ENCODE data around the gene E2F4.

The E2F4 gene

GRCh38 chr16:67174706-67175231 lies 17.2 kb upstream of the E2F4 start:
- no peak for DNase-seq

- no peak for DNase-seq
Measured at GRCh38 chr16:67176662-67177061, 15.3 kb upstream of the E2F4 start.

GRCh38 chr16:67177743-67178699 lies 13.9 kb upstream of the E2F4 start:
- DNase-seq: no peak

- no peak for DNase-seq
Measured at GRCh38 chr16:67179421-67180080, 12.4 kb upstream of the E2F4 start.

- DNase-seq: no peak
Measured at GRCh38 chr16:67180166-67180565, 11.8 kb upstream of the E2F4 start.

- DNase-seq: no peak
Measured at GRCh38 chr16:67181346-67181745, 10.6 kb upstream of the E2F4 start.

- no peak for DNase-seq
Measured at GRCh38 chr16:67182288-67182687, 9.7 kb upstream of the E2F4 start.

- DNase-seq: no peak
Measured at GRCh38 chr16:67183284-67183626, 8.7 kb upstream of the E2F4 start.

GRCh38 chr16:67183627-67184452 lies 8.1 kb upstream of the E2F4 start, which contains the start of gene MATCAP1:
Gene MATCAP1, minus strand, starts transcription at chr16:67183963. Its CDS starts 3,353 bp downstream, at chr16:67180610.
- DNase-seq: peak; percentile 95

GRCh38 chr16:67184453-67184994 lies 7.4 kb upstream of the E2F4 start:
- DNase-seq: no peak

- no peak for DNase-seq
Measured at GRCh38 chr16:67184995-67185650, 6.8 kb upstream of the E2F4 start.

- DNase-seq: no peak
Measured at GRCh38 chr16:67185651-67186134, 6.3 kb upstream of the E2F4 start.

- no peak for DNase-seq
Measured at GRCh38 chr16:67186550-67186950, 5.4 kb upstream of the E2F4 start.

GRCh38 chr16:67187175-67187890 lies 4.6 kb upstream of the E2F4 start:
- no peak for DNase-seq

GRCh38 chr16:67188323-67188722 lies 3.6 kb upstream of the E2F4 start:
- DNase-seq: no peak

GRCh38 chr16:67188798-67189197 lies 3.2 kb upstream of the E2F4 start:
- no peak for DNase-seq

GRCh38 chr16:67190041-67190440 lies 1.9 kb upstream of the E2F4 start, which contains the start of gene EXOC3L1:
Gene EXOC3L1, minus strand, starts transcription at chr16:67190136. Its CDS starts 460 bp downstream, at chr16:67189676.
- no peak for DNase-seq

GRCh38 chr16:67190448-67191399 lies 1.2 kb upstream of the E2F4 start:
- no peak for DNase-seq

GRCh38 chr16:67191411-67191994 lies 452 bp upstream of the E2F4 start:
- no peak for DNase-seq

Data from NCI-H2227 treated with DMSO at 0.1 percent for 48 hours (cell line).